HG03558 (cell line): Measurements from ENCODE around the gene PTGER2.

ENCODE experiments used
- ATAC-seq: cut with Tn5 transposase; IDR thresholded peaks from one replicate; pipeline ENCODE4 v1.9.1; 2021; ENCODE audit warnings: moderate number of reproducible peaks; ENCODE audit not compliant: unreplicated experiment; ENCODE audit errors: extremely low read depth

Gene PTGER2

GRCh38 chr14:52365071-52365470, 51.0 kb downstream of the PTGER2 start:
- no peak for ATAC-seq

- no peak for ATAC-seq
Observed at GRCh38 chr14:52366796-52367315, 52.7 kb downstream of the PTGER2 start.

GRCh38 chr14:52369305-52369801, 55.2 kb downstream of the PTGER2 start:
- ATAC-seq = no peak

- no peak for ATAC-seq
Observed at GRCh38 chr14:52370406-52370935, 56.4 kb downstream of the PTGER2 start.

- ATAC-seq = no peak
Observed at GRCh38 chr14:52377940-52378339, 63.8 kb downstream of the PTGER2 start.
